ENCODE results near the gene PCIF1.

GRCh38 chr20:45894797-45895196 is 39.7 kb upstream of the PCIF1 start:
- TF ChIP-seq CTCF (IDR thresholded peaks at IDR 0.05) (no peak), POLR2A (IDR thresholded peaks at IDR 0.05) (no peak), EP300 (IDR thresholded peaks at IDR 0.05) (no peak)
